CD14-positive monocyte (primary cell): ENCODE results near the gene SRPK1. TPM values are rescaled to one million over a fixed set of nuclear protein-coding genes. Genes with fewer than 3 reads are reported as not detected.

Source experiments
- DNase-seq, 3 donors: peaks; one replicate each; pipeline ENCODE4 v3.0.0-alpha.2; 2011 to 2022
- H2AFZ ChIP-seq: 2 replicates; pipeline ENCODE4 v1.6.0; 2012; ENCODE audit warnings: mild to moderate bottlenecking, low read depth, low read length, inconsistent platforms; ENCODE audit not compliant: insufficient read depth, poor library complexity, severe bottlenecking
- H3K27ac ChIP-seq, 2 donors: 1 replicate in 1 of 2; 2 replicates in 1 of 2; pipeline ENCODE4 v1.5.1; 2012 to 2013; ENCODE audit warnings: low read length in 2 of 2, control low read depth in 1 of 2, inconsistent platforms in 1 of 2, low read depth in 1 of 2, mild to moderate bottlenecking in 1 of 2
- H3K27me3 ChIP-seq, 2 donors: one replicate each; pipeline versions ENCODE4 v1.6.0 to v1.6.1; 2011 to 2013; ENCODE audit warnings: low read length in 2 of 2; ENCODE audit not compliant: control insufficient read depth in 2 of 2, insufficient read depth in 2 of 2
- H3K36me3 ChIP-seq, 2 donors: replicated peaks in 1 of 2; 1 replicate in 1 of 2; 2 replicates in 1 of 2; pipeline versions ENCODE4 v1.5.1 to v1.6.1; 2012 to 2013; ENCODE audit warnings: low read length in 2 of 2, control low read depth in 1 of 2, inconsistent platforms in 1 of 2, mild to moderate bottlenecking in 1 of 2; ENCODE audit not compliant: insufficient read depth in 2 of 2, control insufficient read depth in 1 of 2
- H3K4me1 ChIP-seq, 2 donors: 1 replicate in 1 of 2; 2 replicates in 1 of 2; pipeline versions ENCODE4 v1.5.1 to v1.6.1; 2012 to 2013; ENCODE audit warnings: low read length in 2 of 2, control low read depth in 1 of 2, inconsistent platforms in 1 of 2, mild to moderate bottlenecking in 1 of 2, moderate library complexity in 1 of 2; ENCODE audit not compliant: insufficient read depth in 2 of 2, control insufficient read depth in 1 of 2
- H3K4me2 ChIP-seq: replicated peaks from 2 replicates; pipeline ENCODE3; 2012; ENCODE audit warnings: low read length, moderate library complexity, mild to moderate bottlenecking; ENCODE audit not compliant: poor library complexity, severe bottlenecking; ENCODE audit errors: extremely low read depth
- H3K4me3 ChIP-seq, 3 experiments: fragments of 200-600 bp in 1 of 3; sonication (generic) in 1 of 3; replicated peaks in 1 of 3; 1 replicate in 2 of 3; 2 replicates in 1 of 3; pipeline ENCODE4 v1.5.1; 2011 to 2013; ENCODE audit warnings: low read length in 3 of 3, mild to moderate bottlenecking in 3 of 3, control low read depth in 2 of 3, low read depth in 2 of 3, inconsistent platforms in 1 of 3, moderate library complexity in 1 of 3
- H3K79me2 ChIP-seq: 2 replicates; pipeline ENCODE4 v1.6.0; 2012; ENCODE audit warnings: mild to moderate bottlenecking, control low read depth, inconsistent platforms, low read length, moderate library complexity; ENCODE audit not compliant: insufficient read depth
- H3K9ac ChIP-seq: 2 replicates; pipeline ENCODE4 v1.6.0; 2017; ENCODE audit warnings: low read length, mild to moderate bottlenecking; ENCODE audit not compliant: insufficient read depth, poor library complexity, severe bottlenecking
- H3K9me3 ChIP-seq, 2 donors: replicated peaks in 1 of 2; 1 replicate in 1 of 2; 2 replicates in 1 of 2; pipeline versions ENCODE4 v1.5.1 to v1.6.1; 2012 to 2013; ENCODE audit warnings: low read length in 2 of 2, control low read depth in 1 of 2; ENCODE audit not compliant: control insufficient read depth in 1 of 2, insufficient read depth in 1 of 2
- H4K20me1 ChIP-seq: 2 replicates; pipeline ENCODE4 v1.6.0; 2012; ENCODE audit warnings: mild to moderate bottlenecking, low read length, control low read depth, moderate library complexity; ENCODE audit not compliant: insufficient read depth
- H3K27ac Mint-ChIP-seq, 7 donors: one replicate each; pipeline ENCODE4 v1.8.0; 2020; ENCODE audit warnings: mild to moderate bottlenecking in 7 of 7, mixed read lengths in 7 of 7, moderate library complexity in 6 of 7, inconsistent platforms in 2 of 7
- H3K27me3 Mint-ChIP-seq, 3 donors: one replicate each; pipeline ENCODE4 v1.8.0; 2021 to 2022; ENCODE audit warnings: low read depth in 3 of 3, mild to moderate bottlenecking in 3 of 3, mixed read lengths in 3 of 3, moderate library complexity in 3 of 3, inconsistent platforms in 1 of 3
- H3K36me3 Mint-ChIP-seq, 2 donors: one replicate each; pipeline ENCODE4 v1.8.0; 2020; ENCODE audit warnings: mixed read lengths in 2 of 2, inconsistent platforms in 1 of 2, mild to moderate bottlenecking in 1 of 2
- H3K4me1 Mint-ChIP-seq: one replicate; pipeline ENCODE4 v1.8.0; 2020; ENCODE audit warnings: mild to moderate bottlenecking, mixed read lengths
- H3K4me3 Mint-ChIP-seq, 2 donors: one replicate each; pipeline ENCODE4 v1.8.0; 2020; ENCODE audit warnings: mild to moderate bottlenecking in 2 of 2, mixed read lengths in 2 of 2, moderate library complexity in 1 of 2
- H3K9me3 Mint-ChIP-seq, 7 donors: one replicate each; pipeline ENCODE4 v1.8.0; 2020 to 2022; ENCODE audit warnings: mixed read lengths in 7 of 7, mild to moderate bottlenecking in 6 of 7, moderate library complexity in 6 of 7, inconsistent platforms in 2 of 7
- CTCF ChIP-seq: fragments of 200-600 bp; IDR thresholded peaks from one replicate; pipeline ENCODE4 v1.8.0; 2022; ENCODE audit warnings: antibody characterized with exemption, mild to moderate bottlenecking
- WGBS: methylation state at CpG from one replicate; pipeline ENCODE4 v1.1.5; 2013; ENCODE audit warnings: missing lambda C conversion rate; ENCODE audit not compliant: insufficient coverage; 5-methylcytosine and 5-hydroxymethylcytosine counted together
- intact Hi-C, 2 donors: fragments of 100-400 bp; cut with micrococcal nuclease; formaldehyde crosslinking; loops; one replicate each; pipeline versions ENCODE4 v1.15.0 to v1.15.1; 2023
- polyA plus RNA-seq, 3 donors: library from polyadenylated mRNA; depleted of rRNA in 1 of 3; unstranded in 2 of 3; stranded (reverse) in 1 of 3; fragments of 300-500 nt in 2 of 3; fragments of >200 nt in 1 of 3; fragmentation: Illumina TruSeq in 2 of 3; gene quantifications; 1 replicate in 2 of 3; 2 replicates in 1 of 3; pipeline ENCODE4 v1.2.3, GENCODE V29; 2012 to 2021

Gene SRPK1
- polyA plus RNA-seq, 3 donors, result 7.2 to 24.8 (median 20.5) TPM

GRCh38 chr6:35945650-35946025, 24.7 kb upstream of the SRPK1 start:
- Histone ChIP-seq H3K9me3 (peaks cover 0 to 14% of the 10 kb centered on the region in 2 donors), H3K27me3 (no peaks in the 10 kb centered on the region), H2AFZ (no peak overlapping the region), H3K79me2 (no peaks in the 10 kb centered on the region), H3K4me1 (no peaks in the 10 kb centered on the region), H3K36me3 (no peaks in the 10 kb centered on the region), H3K9ac (no peak overlapping the region), H4K20me1 (no peaks in the 10 kb centered on the region), H3K4me3 (no peak overlapping the region), H3K4me2 (no peak overlapping the region), H3K27ac (no peak overlapping the region)
- H3K27ac Mint-ChIP-seq, result peak overlapping the region in 1 of 7 donors; percentile 11
- no peak for TF ChIP-seq CTCF
- 20% methylated on average over 1 of the region's 1 CpG for WGBS
- H3K9me3 Mint-ChIP-seq, result peaks cover 4 to 16% (median 12%) of the 10 kb centered on the region in 7 donors
- DNase-seq, result no peak
- no peaks in the 10 kb centered on the region for H3K27me3 Mint-ChIP-seq
- H3K4me1 Mint-ChIP-seq, result peaks cover 2% of the 10 kb centered on the region
- no peak overlapping the region for H3K4me3 Mint-ChIP-seq
- peaks cover 11 to 28% of the 10 kb centered on the region in 2 donors for H3K36me3 Mint-ChIP-seq
- intact Hi-C loops, result no loop called here

- intact Hi-C loops, result no loop called here
- DNase-seq, result no peak
- Histone ChIP-seq H4K20me1 (no peaks in the 10 kb centered on the region), H3K4me2 (no peak overlapping the region), H3K4me1 (no peaks in the 10 kb centered on the region), H3K27me3 (no peaks in the 10 kb centered on the region), H2AFZ (no peak overlapping the region), H3K36me3 (no peaks in the 10 kb centered on the region), H3K9ac (no peak overlapping the region), H3K27ac (no peak overlapping the region), H3K79me2 (no peaks in the 10 kb centered on the region), H3K9me3 (peaks cover 0 to 18% of the 10 kb centered on the region in 2 donors), H3K4me3 (no peak overlapping the region)
- Mint-ChIP-seq H3K4me3 (no peak overlapping the region), H3K36me3 (peaks cover 11 to 31% of the 10 kb centered on the region in 2 donors), H3K27me3 (no peaks in the 10 kb centered on the region), H3K4me1 (peaks cover 2% of the 10 kb centered on the region), H3K9me3 (peaks cover 14 to 25% (median 23%) of the 10 kb centered on the region in 7 donors), H3K27ac (no peak overlapping the region)
- no peak for TF ChIP-seq CTCF
- WGBS, result no CpG with 5 or more reads among the region's 1 CpG
Observed at GRCh38 chr6:35943390-35943789, 22.5 kb upstream of the SRPK1 start.
